Measurements from ENCODE around the gene BCL11A.

BCL11A gene

DNA sequence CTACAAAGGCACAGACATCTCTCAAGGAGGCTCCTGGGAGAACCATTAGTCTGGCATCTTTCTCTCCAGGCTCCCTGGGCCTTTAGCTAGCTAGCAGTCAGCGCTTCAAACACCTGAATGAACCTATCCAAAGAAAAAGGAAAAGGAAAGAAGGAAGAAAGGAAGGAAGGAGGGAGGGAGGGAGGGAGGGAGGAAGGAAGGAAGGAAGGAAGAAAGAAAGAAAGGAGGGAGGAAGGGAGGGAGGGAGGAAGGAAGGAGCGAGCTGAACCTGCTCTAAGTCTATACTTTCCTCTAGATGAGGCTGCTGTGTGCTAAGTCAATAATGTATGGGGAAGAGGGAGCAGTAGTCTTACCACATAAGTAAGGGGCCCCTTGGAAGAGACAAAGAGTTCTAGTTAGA, 5.1 kb upstream of the BCL11A start:
- no peak for DNase-seq

DNA sequence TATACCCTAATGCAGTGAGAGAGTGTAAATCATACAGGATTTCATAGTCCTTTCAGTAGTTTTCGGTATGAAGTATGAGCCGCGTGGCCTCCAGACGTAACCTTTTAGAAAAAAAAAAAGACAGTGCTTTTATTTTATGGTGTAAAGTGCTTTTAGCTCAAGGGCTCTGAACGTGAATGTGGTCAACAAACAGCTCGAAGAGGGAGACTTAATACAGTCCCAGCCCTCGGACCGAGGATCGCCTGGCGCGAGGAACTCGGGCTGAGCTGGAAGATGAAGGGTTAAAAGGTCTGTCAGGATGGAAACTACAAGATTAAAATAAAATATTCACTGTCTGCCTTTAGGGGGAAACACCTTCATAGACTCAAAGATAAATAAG, 4.0 kb upstream of the BCL11A start:
- no peak for DNase-seq

DNA sequence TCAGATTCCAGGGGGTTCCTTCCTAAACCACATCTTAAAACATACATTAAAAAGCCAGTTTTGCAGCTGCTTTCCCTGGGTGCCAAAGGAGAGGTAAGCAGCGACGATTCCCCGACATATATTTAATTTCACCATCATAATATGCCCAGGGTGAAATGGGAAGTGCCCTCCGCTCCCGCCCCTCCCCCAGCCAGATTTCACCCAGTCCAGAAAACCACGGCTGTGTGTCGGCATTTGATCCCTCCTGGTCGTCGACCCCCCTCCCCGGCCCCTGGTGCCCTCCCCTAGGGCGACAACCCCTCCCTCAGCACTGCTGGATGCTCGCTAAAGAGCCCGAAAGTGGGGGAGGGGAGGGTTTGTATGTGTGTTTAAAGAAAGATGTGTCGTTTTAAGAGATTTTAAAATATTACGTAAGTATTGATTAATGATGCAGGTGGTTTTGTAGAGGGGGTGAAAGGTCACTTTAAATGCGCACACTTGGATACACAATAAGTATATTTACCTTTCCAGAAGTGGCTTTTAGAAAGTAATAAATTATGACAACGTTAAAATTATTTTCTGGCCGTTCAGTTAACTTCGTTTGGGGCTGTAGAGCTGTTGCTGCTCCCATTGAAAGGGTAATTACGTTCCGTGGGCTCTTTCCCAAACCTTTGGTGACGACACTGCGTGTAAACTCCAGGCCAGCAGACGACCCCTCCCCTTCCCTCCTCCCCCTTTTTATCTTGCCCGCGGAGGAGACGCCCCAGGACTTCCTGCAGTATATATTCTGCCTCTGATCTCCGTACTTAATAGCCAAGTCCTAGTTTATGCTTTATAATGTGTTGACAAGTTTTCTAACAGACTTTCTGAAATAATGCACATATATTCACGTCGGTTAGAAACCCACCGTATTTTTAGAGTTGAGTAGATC, 3.4 kb upstream of the BCL11A start:
- peak; percentile 79 to 87 for DNase-seq

DNA sequence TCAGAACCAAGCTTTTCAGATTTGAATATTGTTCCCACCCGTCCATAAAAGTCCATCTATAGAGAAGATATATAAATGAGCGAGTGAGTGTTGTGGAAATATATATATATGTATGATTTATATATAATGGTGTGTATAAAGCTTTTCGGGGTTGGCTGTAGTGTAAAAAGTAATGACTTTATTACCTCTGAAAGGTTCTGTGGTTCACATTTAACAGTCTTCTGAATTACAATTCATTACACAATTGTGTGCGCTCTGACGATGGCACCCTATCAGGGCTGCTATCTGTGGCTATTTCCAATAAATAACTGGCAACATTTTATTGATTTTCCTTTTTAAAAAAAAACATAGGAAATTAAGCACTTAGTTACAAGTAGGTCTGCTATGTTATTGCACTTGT, 2.7 kb upstream of the BCL11A start:
- no peak for DNase-seq

DNA sequence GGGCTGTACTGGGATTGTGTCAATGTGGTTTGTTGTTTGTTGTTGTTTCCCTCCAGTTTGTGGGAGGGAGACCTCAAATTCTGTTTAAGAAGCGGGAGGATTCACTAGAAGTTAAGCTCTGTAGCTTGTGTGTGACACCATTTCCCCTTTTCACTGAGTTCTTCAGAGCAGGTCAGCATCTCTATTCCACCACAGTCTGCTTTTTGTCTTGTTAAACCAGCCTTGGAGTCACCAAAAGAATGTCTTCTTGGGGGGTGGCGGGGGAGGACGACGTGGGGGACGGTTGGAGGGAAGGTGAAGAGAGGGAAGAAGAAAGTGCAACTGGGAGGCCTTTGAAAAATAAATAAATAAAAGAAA, 2.3 kb upstream of the BCL11A start:
- DNase-seq, result no peak

DNA sequence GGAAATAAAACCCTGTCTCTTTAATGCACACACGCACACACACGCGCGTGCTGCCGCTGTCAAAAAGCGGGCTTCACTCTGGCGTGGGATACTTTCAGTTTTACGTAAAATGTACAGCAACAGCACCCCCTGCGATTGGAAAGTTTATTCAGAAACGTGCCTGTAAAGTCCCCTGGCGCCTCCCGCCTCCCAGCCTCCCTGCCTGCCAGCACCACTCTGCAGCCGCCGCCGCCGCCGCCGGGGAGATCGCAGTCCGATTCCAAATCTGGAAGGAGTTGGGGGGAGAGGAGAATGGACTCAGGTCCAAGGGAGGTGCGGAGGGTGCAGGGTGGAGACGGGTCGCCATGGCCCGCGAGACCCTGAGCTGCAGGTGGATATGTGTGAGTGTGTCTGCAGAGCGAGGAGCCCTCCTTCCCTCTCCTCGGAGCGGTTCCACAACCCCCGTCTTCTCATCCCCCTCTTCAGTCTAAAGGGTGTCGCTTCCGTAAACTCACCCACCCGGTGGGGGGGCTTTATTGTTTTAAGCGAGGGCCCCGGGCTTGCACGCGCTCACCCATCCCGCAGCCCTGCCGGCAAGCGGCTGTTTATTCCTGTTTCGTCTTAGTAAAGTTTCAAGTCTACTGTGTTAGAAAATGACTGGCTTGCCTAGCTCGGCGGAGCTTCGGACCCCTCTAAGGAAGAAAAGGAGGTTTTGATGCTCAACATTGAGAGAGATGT, 1.8 kb upstream of the BCL11A start:
- DNase-seq, result peak; percentile 57 to 61

DNA sequence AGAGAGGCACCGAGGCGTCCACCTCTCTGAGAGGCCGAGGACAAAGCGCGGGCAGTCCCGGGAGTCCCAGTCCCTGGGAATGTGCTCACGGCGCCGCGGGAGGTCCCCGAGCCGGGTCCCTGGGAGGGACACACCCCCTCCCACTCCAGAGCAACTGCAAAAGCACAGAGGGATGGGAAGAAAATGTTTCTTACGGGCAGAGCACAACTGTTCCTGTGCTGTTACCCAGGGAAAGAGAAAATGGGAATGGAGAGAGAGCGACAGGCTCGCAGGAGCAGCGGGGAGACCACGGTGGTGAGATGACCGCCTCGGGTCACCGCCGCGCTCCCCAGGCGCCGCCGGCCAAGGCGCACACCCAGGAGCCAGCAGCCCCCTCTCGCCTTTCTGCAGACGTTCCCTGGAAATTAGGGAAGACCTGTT, 1.2 kb upstream of the BCL11A start:
- no peak for DNase-seq

DNA sequence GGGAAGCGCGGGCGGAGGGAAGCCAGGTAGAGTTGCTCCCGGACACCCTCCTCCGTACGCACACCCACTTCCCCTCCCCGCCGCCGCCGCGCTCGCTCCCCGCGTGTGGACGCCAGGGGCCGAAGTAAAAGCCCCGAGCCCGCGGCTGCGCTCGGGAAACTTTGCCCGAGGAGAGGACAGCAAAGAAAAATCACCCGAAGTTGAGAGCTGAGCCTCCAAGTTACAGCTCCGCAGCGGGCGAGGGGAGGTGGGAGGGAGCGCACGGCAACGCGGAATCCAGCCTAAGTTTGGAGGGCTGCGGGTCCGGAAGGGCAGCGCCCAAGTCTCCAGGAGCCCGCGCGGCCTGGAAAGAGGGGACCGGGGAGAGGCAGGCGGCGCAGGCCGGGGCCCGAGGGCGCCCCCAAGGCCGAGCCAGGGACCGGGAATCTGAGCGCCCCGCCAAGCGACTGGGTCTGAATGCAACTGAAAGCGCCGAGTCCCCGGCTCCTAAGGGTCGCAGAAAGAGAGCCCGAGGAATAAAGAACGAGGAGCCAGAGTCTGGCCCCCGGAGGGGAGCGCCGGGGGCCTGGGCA, 706 bp upstream of the BCL11A start:
- peak in 1 of 2 experiments; percentile 60 for DNase-seq

DNA sequence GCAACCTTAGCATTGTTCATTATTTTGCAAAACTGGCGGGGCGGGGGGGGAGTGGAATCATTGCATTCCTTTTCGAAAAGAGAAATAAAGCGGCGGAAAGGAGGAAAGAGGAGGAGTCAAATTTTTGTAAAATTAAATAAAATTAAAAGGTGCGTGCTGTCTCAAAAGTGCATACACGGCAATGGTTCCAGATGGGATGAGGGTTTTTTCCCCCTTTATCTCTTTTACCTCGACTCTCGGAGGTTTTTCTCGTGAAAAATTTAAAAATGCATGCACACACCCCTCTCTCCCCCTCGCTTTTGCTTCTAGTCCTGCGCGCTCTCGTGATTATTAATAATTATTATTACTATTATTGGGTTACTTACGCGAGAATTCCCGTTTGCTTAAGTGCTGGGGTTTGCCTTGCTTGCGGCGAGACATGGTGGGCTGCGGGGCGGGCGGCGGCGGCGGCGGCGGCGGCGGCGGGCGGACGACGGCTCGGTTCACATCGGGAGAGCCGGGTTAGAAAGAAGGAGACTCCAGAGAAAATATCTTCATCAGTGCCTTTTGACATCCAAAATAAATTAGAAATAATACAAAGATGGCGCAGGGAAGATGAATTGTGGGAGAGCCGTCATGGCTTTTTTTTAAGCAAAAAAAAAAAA, 481 bp downstream of the BCL11A start:
- no peak for DNase-seq

DNA sequence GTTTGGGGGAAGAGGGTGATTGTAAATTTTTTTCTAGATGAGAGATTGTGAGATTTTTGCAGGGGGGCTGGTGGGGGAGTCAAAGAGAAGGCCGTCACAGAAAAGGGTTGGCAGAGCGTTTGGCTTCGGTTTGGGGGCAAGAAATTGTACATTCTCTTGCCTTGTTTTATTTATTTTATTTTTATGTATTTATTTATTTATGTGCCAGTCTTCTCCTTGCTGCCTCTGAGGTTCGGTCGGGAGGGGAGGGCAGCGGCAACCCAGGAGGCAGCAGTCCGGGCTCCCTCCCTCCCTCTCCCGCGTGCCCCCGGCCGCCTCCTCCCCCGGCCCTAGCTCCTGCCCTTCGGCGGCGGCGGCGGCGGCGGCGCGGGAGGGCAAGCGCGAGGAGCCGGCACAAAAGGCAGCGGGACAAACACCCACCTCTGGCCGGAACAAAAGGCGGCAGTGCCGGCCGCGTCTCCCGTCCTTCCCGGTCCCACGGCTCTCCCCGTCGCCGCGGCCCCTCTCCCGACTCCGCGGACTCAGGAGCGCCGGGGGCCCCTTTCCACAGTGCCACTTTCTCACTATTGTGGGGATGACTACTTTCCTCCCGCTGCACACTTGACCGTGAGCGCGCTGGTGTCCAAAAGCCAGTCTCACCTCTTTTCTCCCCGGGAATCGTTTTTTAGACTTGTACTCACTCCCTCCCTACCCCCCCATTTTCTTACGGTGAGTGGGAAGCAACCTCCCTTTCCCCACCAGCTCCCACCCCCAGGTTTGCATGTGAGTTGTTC, 1.2 kb downstream of the BCL11A start:
- peak in 1 of 2 experiments; percentile 21 for DNase-seq

DNA sequence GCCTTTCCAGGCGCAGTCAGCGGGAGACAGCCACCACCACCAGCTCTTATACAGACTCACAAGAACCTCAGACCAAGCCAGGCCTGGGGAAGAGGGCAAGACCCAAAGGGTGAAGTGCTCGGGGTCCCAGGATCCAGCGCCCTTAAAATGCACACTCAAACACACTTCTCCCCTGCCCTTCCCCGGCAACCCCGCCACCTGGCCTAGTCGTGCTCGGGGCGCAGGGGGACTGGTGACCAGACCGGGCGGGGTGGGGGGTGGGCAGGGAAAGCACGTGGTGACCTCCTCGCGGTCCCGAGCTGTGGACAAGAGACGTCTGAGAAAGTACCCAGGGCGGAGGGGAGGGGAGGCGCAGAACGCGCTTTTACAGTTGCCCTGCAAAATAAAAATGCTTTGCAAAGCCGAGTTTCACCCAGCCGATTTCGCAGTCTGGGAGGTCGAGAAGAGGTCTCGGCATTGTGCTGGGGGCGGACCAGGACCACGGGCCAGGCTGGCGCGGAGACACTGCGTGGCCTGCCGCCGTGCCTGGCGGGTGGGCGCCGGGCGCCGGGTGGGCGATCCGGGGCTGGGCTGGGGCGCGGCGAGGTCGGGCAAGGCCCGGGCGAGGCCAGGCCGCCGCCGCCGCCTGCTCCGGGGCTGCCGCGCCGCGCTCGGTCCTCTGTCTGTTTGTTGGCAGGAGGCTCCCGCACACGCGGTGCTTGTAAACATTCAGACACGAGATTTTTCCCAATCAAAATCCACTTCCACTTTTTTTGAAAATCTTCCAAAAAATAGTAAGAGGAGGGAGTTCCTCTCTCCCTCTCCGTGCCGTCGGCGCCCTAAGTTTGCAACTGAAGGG, 2.0 kb downstream of the BCL11A start:
- no peak for DNase-seq

DNA sequence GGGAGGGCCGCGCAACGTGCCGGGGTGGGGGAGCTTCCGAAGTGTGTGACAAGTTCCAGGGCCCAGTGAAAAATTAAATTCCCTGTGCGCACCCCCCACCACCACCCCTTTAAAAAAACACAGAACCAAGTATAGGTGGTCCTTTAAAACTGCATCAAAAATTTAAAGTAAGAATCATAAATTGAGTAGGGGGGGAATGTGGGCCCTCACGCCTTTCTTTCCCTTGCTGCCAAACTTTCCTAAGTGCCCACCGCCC, 2.5 kb downstream of the BCL11A start:
- DNase-seq, result no peak

DNA sequence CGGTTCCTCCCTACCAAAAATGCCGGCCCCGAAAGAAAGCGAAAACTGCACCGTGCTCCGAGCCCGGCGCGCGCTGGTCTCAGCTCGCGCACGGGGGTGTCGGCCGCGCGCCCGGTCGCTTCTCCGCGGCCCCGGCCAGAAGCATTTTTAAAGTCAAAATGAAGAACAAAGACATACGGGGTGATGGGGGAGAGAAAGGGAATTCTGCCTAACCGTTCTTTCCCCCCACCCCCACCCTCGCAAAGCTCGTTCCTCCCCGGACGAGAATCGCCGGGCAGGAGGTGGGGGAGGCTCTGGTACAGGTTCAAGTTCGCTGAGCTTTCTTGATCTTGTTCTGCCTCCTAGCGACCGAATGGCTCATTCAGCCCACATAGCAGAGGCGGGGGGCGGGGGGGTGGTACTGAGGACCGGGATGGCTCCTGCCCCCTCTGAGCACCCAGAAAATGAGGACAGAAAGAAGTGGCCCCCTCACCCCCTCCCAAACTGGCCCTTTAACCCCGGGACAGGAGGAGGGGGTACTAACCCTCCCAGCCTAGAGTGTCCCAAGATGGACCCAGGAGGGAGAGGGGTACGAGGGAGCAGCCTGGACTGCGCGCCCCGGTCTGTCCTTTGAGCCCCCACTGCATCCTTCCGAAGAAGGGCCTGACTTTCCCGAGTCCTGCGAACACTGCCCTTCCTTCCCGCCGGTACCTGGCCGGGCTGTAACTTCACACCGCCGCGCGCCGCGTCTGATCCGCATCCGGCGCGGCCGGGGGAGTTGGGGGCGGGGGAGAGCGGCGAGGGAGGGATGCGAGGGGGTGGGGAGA, 3.1 kb downstream of the BCL11A start:
- DNase-seq, result peak; percentile 88 to 90

DNA sequence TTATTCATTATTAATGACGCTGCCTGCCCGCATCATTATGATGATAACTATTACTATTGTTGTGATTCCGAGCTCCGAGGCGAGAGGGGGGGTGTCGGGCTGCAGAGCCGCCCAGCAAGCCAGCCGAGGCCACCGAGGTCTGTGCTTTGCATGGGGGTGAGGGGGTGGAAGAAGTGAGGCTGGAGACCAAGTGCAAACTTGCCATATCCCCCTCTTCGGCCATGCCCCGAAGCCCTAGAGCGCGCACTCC, 3.6 kb downstream of the BCL11A start:
- peak in 1 of 2 experiments; percentile 90 for DNase-seq

DNA sequence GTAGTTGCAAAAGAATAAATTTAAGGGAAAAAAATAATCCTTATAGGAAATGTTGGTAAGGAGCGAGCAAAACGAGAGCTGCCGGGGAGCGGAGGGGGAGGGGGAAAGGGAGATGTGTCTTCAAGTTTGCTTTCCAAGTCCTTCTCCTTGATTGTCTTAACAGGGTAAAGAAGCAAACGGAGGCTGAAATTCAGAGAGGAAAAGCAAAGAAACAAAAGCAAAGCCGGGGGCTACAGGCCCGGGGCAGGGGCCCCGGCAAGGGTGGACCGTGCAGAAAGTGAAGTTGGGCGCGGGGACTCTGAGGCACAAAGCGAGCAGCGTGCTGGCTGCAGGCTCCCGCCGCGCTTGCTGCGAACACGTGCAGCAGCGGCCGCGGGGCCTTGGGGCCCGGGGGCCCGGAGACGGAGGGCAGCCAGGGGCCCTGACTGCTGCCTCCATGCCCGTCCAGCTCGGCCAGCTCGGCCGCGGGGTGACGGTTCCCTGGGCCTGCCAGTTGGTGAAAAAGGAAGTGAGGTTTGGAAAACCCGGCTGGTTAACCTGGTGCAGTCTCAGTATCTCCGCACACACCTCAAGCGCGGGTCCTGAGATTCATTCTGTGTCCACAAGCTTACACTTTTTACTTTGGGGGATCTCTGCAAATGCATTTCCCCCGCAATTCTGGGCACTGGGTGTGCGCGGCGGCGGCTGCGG, 4.1 kb downstream of the BCL11A start:
- peak; percentile 36 to 73 for DNase-seq

DNA sequence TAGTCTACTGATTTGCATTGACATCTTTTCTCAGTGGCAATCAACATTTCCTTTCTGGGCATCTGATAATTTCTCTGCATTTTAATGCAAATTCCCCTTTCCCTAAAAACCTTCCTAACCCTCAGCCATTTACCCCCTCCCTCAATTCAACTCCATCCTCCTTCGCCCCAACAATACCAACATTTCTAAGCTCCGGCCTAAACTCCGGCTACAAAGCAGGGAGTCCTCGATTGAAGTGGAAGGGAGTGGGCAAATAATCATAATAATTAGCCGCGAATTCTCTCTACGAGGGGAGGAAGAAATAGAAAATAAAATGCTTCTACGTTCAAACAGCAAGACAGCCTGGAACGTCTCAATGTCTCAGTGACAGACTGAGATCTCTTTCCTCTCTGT, 4.6 kb downstream of the BCL11A start:
- DNase-seq, result no peak

DNA sequence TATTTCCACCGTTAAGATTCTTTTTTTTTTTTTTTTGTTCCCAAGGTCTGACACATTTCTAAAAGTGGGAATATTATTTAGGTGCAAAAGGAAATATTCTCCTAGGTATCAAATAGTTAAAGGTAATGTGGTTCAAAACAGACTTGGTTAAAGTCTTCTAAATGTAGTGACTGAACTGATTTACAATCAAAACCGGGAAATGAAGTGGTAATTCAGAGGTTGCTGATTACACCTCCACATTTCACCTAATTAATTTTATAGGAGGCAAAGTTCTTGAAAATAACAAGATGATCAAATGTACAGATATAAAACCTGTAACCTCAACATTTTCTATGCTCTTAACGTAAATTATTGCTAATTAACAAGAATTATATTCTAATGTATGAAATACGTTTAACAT, 5.1 kb downstream of the BCL11A start:
- no peak for DNase-seq

DNA sequence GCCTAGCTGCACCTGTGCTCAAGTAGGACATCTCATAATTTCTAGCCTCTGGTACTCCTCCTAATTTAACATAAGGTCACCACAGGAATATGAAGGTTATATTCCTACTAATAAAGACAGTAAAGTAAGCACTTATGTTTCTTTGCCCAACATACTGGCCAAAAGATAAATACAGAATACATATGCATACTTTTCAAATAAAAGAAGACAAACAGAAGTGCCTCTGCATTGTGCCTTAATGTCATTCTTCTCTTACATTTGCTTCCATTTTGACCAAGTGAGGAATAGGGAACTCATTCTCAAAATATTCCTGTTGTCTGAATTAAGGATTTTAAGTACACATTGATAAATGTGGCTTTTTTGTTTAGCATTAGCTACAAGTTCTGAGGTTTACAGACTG, 5.6 kb downstream of the BCL11A start:
- no peak for DNase-seq

DNA sequence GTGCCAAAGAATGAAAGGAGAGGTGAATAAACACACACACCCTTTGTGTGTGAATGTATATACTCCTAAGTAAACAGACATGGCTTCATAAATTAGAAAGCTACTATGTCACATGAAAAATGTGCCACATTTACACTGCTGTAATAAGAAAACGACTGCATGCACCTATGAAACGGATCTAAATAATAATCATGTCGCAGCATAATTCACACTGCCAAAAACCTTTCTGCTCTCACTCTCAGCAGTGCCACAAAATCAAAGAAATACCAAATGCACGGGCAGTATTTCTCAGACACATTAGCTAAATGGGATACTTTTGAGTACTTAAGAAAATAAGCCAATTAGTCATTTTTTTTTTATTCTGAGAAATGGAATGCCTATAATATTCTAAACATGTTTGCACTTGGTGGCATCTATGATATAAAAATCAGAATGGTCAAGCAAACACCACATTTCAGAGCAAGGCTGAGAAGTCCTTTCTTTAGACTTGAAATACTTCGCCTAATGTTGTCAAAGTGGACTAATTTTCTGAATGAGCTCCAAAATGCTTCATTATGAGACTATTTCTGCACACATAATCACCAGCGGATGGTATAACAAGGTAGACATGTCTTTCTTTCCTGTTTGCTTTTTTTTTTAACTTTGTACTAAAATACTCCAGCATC, 6.6 kb downstream of the BCL11A start:
- DNase-seq, result no peak

DNA sequence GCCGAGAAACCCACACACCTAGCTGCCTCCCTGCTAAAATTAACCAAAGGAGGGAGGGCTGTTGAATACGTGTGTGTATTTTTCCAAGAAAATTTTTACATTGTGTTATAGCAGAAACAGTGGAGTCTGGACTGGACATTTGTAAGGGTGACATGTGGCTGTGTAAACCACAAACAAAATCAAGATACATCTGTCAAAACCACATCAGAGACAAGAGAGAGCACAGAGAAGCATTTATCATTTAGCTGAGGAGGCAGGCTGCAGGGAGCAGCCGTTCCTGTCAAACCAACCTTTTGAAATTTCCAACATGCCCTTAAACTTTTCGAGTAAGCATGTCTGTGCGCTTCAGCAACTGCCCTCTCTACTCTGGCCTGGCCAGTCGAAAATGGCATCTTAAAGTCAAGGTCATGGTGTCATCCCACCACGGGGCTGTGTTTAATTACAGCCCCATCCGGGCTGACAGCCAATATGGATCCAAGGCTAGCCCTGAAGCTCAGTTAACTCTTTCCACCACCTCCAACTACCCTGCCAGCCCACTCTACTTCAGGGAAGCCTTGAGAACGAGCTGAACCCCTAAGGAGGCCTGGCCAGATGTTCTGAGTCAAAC, 8.4 kb downstream of the BCL11A start:
- DNase-seq, result no peak

Measured in NCI-H187 (cell line).